ENCODE data around the gene CA10. TPM values are rescaled to one million over a fixed set of nuclear protein-coding genes. Genes with fewer than 3 reads are reported as not detected.

Gene CA10
- total RNA-seq, 2 donors from 2014 or later: 0.22 to 0.37 TPM

- no peaks in the 10 kb centered on the region for H3K4me1 ChIP-seq (ENCODE audit: control insufficient read depth, insufficient read depth, low read length)
- Mint-ChIP-seq H3K4me1 (peaks cover 9% of the 10 kb centered on the region), H3K27me3 (ENCODE audit: insufficient read depth) (peaks cover 77% of the 10 kb centered on the region), H3K4me3 (no peak overlapping the region), H3K36me3 (ENCODE audit: low read depth) (no peaks in the 10 kb centered on the region), H3K9me3 (peaks cover 4% of the 10 kb centered on the region), H3K27ac (no peak overlapping the region)
- no peak overlapping the region for H3K9ac ChIP-seq (ENCODE audit: extremely low read depth, low read length, poor library complexity, severe bottlenecking)
- H3K36me3 ChIP-seq (ENCODE audit: control insufficient read depth, insufficient read depth, low read length): no peaks in the 10 kb centered on the region
- DNase-seq: no peak
- peaks cover 24% of the 10 kb centered on the region for H3K9me3 ChIP-seq (ENCODE audit: control insufficient read depth, low read length)
- 56 to 60% methylated on average over 1 of the region's 1 CpG for WGBS, 2 experiments (ENCODE audit: insufficient coverage in 1 of 2, insufficient read length in 1 of 2)
- H3K27me3 ChIP-seq (ENCODE audit: control insufficient read depth, insufficient read depth, low read length, poor library complexity, severe bottlenecking): peaks cover 62% of the 10 kb centered on the region
- H3K27ac ChIP-seq (ENCODE audit: low read depth, low read length): no peak overlapping the region
- TF ChIP-seq, protein P1, sequence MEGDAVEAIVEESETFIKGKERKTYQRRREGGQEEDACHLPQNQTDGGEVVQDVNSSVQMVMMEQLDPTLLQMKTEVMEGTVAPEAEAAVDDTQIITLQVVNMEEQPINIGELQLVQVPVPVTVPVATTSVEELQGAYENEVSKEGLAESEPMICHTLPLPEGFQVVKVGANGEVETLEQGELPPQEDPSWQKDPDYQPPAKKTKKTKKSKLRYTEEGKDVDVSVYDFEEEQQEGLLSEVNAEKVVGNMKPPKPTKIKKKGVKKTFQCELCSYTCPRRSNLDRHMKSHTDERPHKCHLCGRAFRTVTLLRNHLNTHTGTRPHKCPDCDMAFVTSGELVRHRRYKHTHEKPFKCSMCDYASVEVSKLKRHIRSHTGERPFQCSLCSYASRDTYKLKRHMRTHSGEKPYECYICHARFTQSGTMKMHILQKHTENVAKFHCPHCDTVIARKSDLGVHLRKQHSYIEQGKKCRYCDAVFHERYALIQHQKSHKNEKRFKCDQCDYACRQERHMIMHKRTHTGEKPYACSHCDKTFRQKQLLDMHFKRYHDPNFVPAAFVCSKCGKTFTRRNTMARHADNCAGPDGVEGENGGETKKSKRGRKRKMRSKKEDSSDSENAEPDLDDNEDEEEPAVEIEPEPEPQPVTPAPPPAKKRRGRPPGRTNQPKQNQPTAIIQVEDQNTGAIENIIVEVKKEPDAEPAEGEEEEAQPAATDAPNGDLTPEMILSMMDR (conservative IDR thresholded peaks at IDR 0.05): peak; percentile 40
- no peak overlapping the region for H3K4me3 ChIP-seq (ENCODE audit: low read length)
Observed at GRCh38 chr17:52134641-52135040, 23.9 kb downstream of the CA10 start.

- DNase-seq: no peak
- 77% methylated on average over 2 of the region's 2 CpGs; no CpG with 5 or more reads in 1 of the 2 experiments for WGBS, 2 experiments (ENCODE audit: insufficient coverage in 1 of 2, insufficient read length in 1 of 2)
- H3K9ac ChIP-seq (ENCODE audit: extremely low read depth, low read length, poor library complexity, severe bottlenecking): no peak overlapping the region
- no peaks in the 10 kb centered on the region for H3K4me1 ChIP-seq (ENCODE audit: control insufficient read depth, insufficient read depth, low read length)
- Mint-ChIP-seq H3K4me3 (no peak overlapping the region), H3K9me3 (peaks cover 4% of the 10 kb centered on the region), H3K36me3 (ENCODE audit: low read depth) (no peaks in the 10 kb centered on the region), H3K27ac (no peak overlapping the region), H3K4me1 (peaks cover 16% of the 10 kb centered on the region), H3K27me3 (ENCODE audit: insufficient read depth) (peaks cover 58% of the 10 kb centered on the region)
- no peaks in the 10 kb centered on the region for H3K36me3 ChIP-seq (ENCODE audit: control insufficient read depth, insufficient read depth, low read length)
- peaks cover 39% of the 10 kb centered on the region for H3K27me3 ChIP-seq (ENCODE audit: control insufficient read depth, insufficient read depth, low read length, poor library complexity, severe bottlenecking)
- no peak overlapping the region for H3K27ac ChIP-seq (ENCODE audit: low read depth, low read length)
- no peak overlapping the region for H3K4me3 ChIP-seq (ENCODE audit: low read length)
- H3K9me3 ChIP-seq (ENCODE audit: control insufficient read depth, low read length): peaks cover 22% of the 10 kb centered on the region
- TF ChIP-seq, protein P1 (conservative IDR thresholded peaks at IDR 0.05): no peak
Observed at GRCh38 chr17:52128721-52129120, 29.8 kb downstream of the CA10 start.

DNA sequence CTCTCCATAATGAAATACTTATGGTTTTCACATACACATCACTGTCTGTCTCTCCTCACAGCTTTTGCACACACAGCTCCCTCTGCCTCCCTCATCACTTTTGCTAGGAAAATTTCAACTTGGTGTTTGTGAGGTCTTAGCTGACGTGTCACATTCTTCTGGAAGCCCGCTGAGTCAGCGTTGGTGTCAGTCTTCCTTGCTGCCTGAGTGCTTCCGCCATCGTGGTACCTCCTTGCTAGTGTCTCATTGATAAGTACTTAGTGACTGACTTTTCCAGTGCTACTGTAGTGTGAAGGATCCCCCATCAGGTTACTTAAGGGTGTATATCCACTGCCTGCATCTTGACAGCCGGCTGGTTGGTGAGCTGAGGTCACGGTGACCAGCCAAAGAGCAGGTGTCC is 33.5 kb downstream of the CA10 start:
- no peak overlapping the region for H3K27ac Mint-ChIP-seq
- peaks cover 12% of the 10 kb centered on the region for H3K9me3 Mint-ChIP-seq
- H3K27me3 ChIP-seq (ENCODE audit: control insufficient read depth, insufficient read depth, low read length, poor library complexity, severe bottlenecking): peaks cover 26% of the 10 kb centered on the region
- no peak overlapping the region for H3K9ac ChIP-seq (ENCODE audit: extremely low read depth, low read length, poor library complexity, severe bottlenecking)
- no peak for DNase-seq
- no peak overlapping the region for H3K27ac ChIP-seq (ENCODE audit: low read depth, low read length)
- peaks cover 56% of the 10 kb centered on the region for H3K27me3 Mint-ChIP-seq (ENCODE audit: insufficient read depth)
- no peaks in the 10 kb centered on the region for H3K36me3 ChIP-seq (ENCODE audit: control insufficient read depth, insufficient read depth, low read length)
- H3K4me3 ChIP-seq (ENCODE audit: low read length): no peak overlapping the region
- WGBS, 2 experiments (ENCODE audit: insufficient coverage in 1 of 2, insufficient read length in 1 of 2): 71 to 86% methylated on average over 3 to 7 of the region's 7 CpGs
- H3K4me1 ChIP-seq (ENCODE audit: control insufficient read depth, insufficient read depth, low read length): no peaks in the 10 kb centered on the region
- H3K36me3 Mint-ChIP-seq (ENCODE audit: low read depth): no peaks in the 10 kb centered on the region
- TF ChIP-seq, protein P1 (conservative IDR thresholded peaks at IDR 0.05): no peak
- peaks cover 35% of the 10 kb centered on the region for H3K9me3 ChIP-seq (ENCODE audit: control insufficient read depth, low read length)
- H3K4me3 Mint-ChIP-seq: no peak overlapping the region
- peaks cover 16% of the 10 kb centered on the region for H3K4me1 Mint-ChIP-seq
